Endometrium (tissue), 2 donors: ENCODE data around the gene CDH5.

Experiments
- FAIRE-seq: peaks from 2 replicates; lab custom pipeline; 2012; peaks lifted over from hg19 to GRCh38; lab: Jason Lieb, UNC
- donor health status: control.
- donor health status: control.

CDH5 gene

GRCh38 chr16:66353055-66353454 is 13.4 kb upstream of the CDH5 start:
- no peak for FAIRE-seq

- FAIRE-seq = no peak
Observed at GRCh38 chr16:66354034-66354909, 12.2 kb upstream of the CDH5 start.

- no peak for FAIRE-seq
Observed at GRCh38 chr16:66355526-66355925, 11.0 kb upstream of the CDH5 start.

- FAIRE-seq = peak; percentile 87
Observed at GRCh38 chr16:66357523-66357928, 9.0 kb upstream of the CDH5 start.

- FAIRE-seq = no peak
Observed at GRCh38 chr16:66358231-66358630, 8.3 kb upstream of the CDH5 start.

- no peak for FAIRE-seq
Observed at GRCh38 chr16:66359012-66359411, 7.5 kb upstream of the CDH5 start.

- no peak for FAIRE-seq
Observed at GRCh38 chr16:66359811-66360608, 6.5 kb upstream of the CDH5 start.

GRCh38 chr16:66360624-66361324 is 5.7 kb upstream of the CDH5 start:
- no peak for FAIRE-seq

GRCh38 chr16:66361604-66362135 is 4.8 kb upstream of the CDH5 start:
- no peak for FAIRE-seq

- FAIRE-seq = no peak
Observed at GRCh38 chr16:66363211-66363777, 3.2 kb upstream of the CDH5 start.

GRCh38 chr16:66364117-66364958 is 2.2 kb upstream of the CDH5 start:
- no peak for FAIRE-seq

GRCh38 chr16:66364959-66365306 is 1.6 kb upstream of the CDH5 start:
- no peak for FAIRE-seq

GRCh38 chr16:66365651-66366050 is 840 bp upstream of the CDH5 start:
- no peak for FAIRE-seq

GRCh38 chr16:66367968-66368891 is 1.7 kb downstream of the CDH5 start:
- no peak for FAIRE-seq

GRCh38 chr16:66369055-66369592 is 2.6 kb downstream of the CDH5 start:
- FAIRE-seq = no peak

GRCh38 chr16:66370786-66371684 is 4.5 kb downstream of the CDH5 start:
- FAIRE-seq = no peak

GRCh38 chr16:66372078-66372897 is 5.8 kb downstream of the CDH5 start:
- FAIRE-seq = no peak

GRCh38 chr16:66372898-66373155 is 6.3 kb downstream of the CDH5 start:
- no peak for FAIRE-seq
